Inflammatory macrophage (primary cell): Measurements from ENCODE around the gene GABRR3.

Experiments used
- DNase-seq, 2 donors: peaks; one replicate each; pipeline ENCODE4 v3.0.0-alpha.2; 2020 to 2022

The GABRR3 gene

DNA sequence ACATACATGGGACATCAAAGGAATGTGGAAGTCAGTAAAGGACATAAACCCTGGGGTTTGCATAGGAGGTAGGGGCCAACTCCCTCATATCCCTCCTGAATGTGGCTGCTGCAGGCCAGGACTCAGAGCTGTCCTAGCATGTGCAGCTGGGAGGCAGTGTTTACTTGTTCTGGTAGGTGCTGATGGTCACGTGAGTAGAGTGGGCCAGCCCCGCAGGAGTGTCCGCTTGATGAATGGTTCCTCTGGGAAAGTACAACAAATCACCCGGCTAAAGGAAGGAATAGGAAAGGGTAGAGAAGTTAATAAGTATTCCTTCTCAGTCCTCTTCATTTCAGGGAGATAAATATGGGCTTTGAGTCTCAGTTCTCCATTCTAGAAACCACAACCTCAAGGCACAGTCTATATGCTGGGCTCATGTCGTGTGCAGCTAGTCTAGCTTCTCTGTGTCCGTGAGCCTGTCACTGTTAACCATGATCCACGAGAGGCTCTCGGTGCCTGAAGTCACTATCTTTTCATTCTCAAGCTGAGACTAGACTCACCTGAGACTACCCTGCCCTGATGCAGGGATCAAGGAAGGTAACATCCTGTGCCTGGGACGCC, 80.8 kb downstream of the GABRR3 start:
- DNase-seq = peak; percentile 30 to 41

DNA sequence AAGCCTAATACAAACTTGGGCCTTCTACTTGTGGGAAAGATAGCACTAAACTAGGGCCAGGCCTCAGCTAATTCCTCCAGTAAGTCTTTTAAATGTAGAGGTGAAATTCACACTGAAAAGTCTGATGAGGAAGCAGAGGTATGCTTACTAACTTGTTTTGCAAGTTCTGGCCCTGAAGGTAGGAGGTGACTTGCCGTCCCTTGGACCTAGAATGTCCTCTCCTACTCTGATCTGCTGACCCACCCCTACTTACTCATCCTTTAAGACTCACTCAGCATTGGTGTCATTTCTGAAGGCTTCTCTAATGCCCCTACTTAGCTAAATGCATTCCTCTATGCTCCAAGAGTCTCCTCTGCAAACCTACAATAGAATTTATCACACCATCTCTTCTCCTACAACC, 82.2 kb downstream of the GABRR3 start:
- DNase-seq = peak in 1 of 2 donors; percentile 11

DNA sequence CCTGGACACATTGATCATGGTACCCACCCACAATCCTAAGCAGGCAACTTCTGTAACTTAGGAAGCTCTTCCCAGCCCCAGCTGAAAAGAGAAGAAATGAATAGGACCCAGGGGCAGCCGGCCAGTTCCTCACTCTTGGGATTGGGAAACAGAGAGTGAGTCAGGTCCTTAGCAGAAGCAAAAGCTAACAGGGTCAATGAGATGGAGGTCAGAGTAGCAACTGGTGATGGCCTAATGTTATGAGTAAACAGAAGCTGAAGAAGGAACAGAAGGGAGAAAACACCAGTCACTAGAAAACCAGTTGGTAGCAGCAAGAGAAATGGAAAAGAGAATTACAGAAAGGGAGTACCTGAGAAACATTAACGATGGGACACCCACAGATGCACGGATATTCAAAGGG, 82.8 kb downstream of the GABRR3 start:
- peak; percentile 84 to 86 for DNase-seq

DNA sequence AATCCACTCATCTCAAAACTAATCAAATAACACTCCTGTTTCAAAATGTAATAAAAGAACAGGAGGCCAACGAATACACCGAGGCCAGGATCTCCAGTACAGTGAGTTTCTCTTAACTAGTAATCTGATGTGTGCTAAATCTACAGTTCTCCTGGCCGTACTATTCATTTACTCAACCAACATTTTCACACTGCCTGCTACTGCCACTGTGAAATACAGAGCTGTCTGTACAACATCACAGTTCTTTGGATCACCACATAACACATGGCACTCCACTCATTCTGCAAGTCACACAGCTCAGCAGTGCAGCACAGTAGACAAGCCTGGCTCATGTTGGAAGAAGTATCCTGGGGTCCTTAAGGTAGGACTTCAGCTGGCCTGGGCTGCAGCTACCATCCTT, 84.8 kb downstream of the GABRR3 start:
- DNase-seq = no peak

DNA sequence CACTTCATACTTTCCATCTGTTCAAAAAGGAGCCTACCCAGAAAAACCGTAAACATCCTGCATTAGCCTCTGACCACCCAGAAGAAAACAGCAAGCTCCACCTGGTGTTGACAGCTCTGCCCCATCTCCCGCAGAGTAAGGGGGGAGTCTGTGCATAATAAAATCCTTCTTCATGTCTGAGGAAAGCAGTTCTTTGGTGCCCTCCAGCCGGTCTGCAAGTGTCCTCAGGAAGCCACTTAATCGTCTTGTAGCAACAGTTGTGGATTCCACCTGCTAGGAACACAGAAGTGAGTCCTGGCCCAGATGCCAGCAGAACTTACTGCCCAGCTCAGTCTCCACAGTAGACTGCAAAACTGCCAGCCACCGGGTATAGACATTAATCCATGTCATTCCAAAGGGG, 85.4 kb downstream of the GABRR3 start:
- no peak for DNase-seq

DNA sequence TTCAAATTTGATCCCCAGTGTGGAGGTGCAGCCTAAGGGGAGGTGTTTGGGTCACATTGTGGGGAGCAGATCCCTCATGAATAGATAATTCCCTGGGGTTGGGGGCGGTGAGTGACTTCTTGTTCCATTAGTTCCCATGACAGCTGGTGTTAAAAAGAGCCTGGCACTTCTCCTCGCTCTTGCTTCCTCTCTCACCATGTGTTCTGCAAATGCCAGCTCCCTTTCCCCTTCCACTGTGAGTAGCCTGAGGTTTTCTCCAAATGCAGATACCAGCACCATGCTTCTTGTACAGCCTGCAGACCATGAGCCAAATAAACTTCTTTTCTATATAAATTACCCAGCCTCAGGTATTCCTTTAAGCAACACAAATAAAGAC, 86.0 kb downstream of the GABRR3 start:
- DNase-seq = peak in 1 of 2 donors; percentile 26

DNA sequence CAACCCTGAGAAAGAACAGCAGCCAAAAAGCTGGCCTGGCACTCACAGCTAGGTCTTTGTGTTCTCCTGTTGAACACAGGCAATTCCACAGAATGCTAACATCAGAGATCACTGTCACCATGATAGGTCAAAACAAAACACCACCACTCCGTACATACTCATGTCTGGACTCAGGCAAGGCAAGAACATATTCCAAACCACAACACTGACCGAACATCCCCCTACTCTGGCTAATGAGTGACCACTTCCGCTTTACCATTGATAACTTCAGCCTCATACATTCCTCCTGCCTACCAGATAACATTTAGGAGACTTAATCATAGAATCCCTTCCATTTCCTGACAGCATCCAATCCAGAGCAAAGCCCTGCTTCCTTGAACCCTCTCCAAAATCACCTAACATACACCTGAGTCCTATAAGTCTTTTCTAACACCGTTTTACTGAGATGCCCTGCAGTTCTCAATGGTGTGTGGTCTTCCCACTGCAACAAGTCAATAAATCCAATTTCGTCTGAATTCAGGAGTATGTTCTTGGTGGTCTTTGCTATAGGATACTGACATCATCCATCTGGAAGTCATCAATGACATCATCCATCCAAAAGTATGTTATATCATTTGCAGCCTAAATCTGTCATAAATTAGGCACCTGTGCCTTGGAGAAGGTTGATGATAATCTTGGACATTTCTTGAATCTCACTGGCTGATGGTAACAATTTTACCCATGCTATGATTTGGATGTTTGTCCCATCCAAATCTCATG, 86.6 kb downstream of the GABRR3 start:
- no peak for DNase-seq

DNA sequence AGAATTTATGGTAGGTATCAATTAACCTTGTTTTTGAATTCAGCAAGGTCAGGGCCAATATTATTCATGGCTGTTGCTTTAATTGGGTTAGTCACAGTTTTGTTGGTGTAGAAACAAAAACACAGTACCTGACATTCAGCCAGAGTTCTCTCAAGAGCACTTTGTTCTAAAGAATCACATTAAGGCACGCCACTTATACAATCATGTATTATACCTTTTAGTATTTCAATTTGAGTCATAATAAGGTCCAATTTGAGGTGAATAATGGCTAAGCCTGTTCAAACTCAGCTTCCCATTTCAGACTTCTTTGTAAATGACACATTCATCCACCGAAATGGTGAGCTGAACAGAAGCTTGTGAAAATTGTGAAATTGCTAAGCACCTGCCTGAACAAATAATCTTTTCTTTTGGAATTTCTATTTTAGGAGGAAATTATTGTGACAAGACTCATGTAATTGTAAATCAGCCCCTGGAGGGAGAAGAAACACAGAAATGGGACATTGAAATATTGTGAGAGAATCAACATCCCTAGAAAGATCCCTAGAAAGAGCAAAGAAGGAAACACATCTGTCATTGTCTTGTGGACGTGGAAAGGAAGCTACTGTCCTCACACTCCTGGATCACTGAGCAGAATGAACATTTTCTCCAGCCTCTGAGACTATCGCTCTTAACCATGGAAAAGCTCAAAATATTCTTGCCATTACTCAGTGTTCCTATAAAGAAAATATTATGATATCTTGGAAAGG, 92.1 kb downstream of the GABRR3 start:
- DNase-seq = no peak

DNA sequence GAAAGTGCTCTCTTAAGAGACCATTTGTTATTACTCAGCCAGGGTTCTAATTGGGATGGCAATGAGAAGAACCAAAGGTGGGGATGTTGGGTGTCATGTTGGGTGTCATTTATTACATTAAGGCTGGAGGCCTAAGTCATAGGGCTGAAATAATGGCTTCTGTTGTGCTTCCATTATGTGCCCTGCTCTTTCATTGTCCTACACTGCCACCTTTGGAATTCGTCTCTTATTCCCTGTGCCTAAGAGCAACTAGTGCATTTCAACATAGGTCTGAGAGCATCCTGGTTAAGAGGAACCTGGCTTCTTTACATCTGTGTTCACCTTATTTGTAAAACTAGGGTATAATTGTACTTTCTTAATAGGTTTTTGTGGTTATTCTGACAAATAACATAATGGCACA, 95.1 kb downstream of the GABRR3 start:
- DNase-seq = no peak

DNA sequence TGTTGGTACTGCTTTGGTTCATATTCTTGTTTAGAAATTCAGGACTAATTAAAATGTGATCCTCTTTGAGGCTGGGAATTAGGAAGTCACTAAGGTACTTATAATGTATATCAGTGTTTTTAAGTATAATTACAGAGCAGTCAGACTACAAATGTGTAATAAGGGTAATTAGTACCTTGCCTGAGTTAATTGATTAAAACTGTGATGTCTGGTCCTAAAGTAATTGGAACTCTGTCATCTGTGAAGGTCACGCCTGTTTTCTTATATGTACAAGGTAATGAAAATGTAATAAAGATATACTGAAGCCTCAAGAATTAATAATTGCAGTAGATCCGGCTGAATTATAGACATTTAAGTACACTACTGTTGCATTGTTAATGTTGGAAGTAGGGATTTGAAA, 95.7 kb downstream of the GABRR3 start:
- no peak for DNase-seq

DNA sequence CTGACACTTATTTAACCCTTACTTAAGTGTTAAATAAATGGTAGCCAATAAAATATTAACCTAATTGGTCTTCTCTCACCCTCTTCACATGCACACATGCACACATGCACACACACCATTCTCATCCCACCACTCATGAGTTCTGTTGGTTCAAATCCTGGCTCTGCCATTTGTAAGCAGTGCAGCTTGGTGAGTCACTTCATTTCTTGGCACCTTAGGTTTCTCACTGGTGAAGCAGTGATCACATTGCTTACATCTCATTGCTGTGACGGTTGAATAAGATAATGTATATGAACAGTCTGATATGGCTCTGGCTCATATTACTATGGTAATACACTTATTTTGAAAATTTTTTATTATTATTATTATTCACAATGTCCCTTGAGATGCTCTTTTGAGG, 96.7 kb downstream of the GABRR3 start:
- DNase-seq = no peak

DNA sequence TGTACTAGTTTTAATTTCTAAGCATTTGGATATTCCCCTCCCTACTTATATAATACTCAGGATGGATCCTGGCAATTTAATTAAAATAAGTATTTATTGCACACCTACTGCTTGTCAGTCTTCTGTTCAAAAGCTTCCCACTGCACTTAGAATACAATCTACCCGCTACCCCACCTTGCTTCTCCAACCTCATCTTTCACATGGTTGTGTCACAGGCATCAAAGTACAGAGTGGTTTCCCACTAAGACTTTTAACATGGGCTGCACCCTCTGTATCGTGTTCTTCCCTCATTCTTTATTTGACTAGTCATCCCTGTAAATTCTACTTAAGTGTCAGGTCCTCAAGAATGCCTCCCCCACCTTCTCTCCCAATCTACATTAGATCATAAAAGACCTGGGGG, 97.9 kb downstream of the GABRR3 start:
- DNase-seq = no peak

DNA sequence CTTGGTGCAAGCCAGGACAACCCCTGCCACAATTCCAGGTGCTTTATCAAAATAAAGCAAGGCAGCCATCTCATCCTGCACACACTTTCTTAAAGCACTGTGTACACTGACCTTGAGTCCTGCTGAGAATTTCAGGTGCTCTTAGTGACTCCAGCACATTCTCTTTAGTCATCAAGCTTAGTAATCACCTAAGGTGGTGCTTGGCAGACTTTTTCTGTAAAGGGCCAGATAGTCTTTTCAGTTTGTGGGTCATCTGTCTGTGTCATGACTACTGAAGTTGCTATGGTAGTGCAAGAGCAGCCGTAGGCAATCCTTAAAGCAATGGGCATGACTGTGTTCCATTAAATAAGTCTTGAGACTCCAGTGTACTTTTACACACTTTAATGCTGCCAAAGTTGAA, 99.3 kb downstream of the GABRR3 start:
- DNase-seq = no peak
